ENCODE data around the gene PLSCR2.
A peak's percentile ranks its signal among the peaks of the same experiment; 100 is the strongest.
"Not testable (repeated sequence)": the region's sequence is repeated elsewhere in the genome, so short reads cannot be mapped to it uniquely, and the experiment has no call there.

Gene PLSCR2
- 0.04 to 0.48 reads per million in 2 experiments for total RNA-seq

GRCh38 chr3:146469150-146470017 lies at the start of gene PLSCR2:
PLSCR2 (minus strand) TSS chr3:146469561; CDS start chr3:146459904, 9,657 bp downstream.
- DNase-seq (ENCODE audit: low read depth): peak; percentile 58

- no peak for DNase-seq (ENCODE audit: low read depth)
Measured at GRCh38 chr3:146517684-146518435, 48.5 kb upstream of the PLSCR2 start.

- no peak for DNase-seq (ENCODE audit: low read depth)
Measured at GRCh38 chr3:146513386-146514051, 44.2 kb upstream of the PLSCR2 start.

GRCh38 chr3:146511402-146512134 lies 42.2 kb upstream of the PLSCR2 start:
- no peak for DNase-seq (ENCODE audit: low read depth)

- no peak for DNase-seq (ENCODE audit: low read depth)
Measured at GRCh38 chr3:146507331-146508120, 38.2 kb upstream of the PLSCR2 start.

- DNase-seq (ENCODE audit: low read depth): no peak
Measured at GRCh38 chr3:146505516-146505915, 36.2 kb upstream of the PLSCR2 start.

GRCh38 chr3:146504498-146505197 lies 35.3 kb upstream of the PLSCR2 start:
- DNase-seq (ENCODE audit: low read depth): no peak

GRCh38 chr3:146503461-146504202 lies 34.3 kb upstream of the PLSCR2 start:
- no peak for DNase-seq (ENCODE audit: low read depth)

GRCh38 chr3:146502887-146503460 lies 33.6 kb upstream of the PLSCR2 start:
- DNase-seq (ENCODE audit: low read depth): no peak

- DNase-seq (ENCODE audit: low read depth): no peak
Measured at GRCh38 chr3:146501752-146502151, 32.4 kb upstream of the PLSCR2 start.

- no peak for DNase-seq (ENCODE audit: low read depth)
Measured at GRCh38 chr3:146499701-146500100, 30.3 kb upstream of the PLSCR2 start.

- DNase-seq (ENCODE audit: low read depth): no peak
Measured at GRCh38 chr3:146498002-146498736, 28.8 kb upstream of the PLSCR2 start.

GRCh38 chr3:146497145-146497843 lies 27.9 kb upstream of the PLSCR2 start:
- not testable (repeated sequence) for DNase-seq (ENCODE audit: low read depth)

- DNase-seq (ENCODE audit: low read depth): no peak
Measured at GRCh38 chr3:146496726-146497125, 27.4 kb upstream of the PLSCR2 start.

GRCh38 chr3:146496251-146496650 lies 26.9 kb upstream of the PLSCR2 start:
- DNase-seq (ENCODE audit: low read depth): no peak

GRCh38 chr3:146493761-146494160 lies 24.4 kb upstream of the PLSCR2 start:
- no peak for DNase-seq (ENCODE audit: low read depth)

- DNase-seq (ENCODE audit: low read depth): no peak
Measured at GRCh38 chr3:146493221-146493620, 23.9 kb upstream of the PLSCR2 start.

GRCh38 chr3:146491303-146491702 lies 21.9 kb upstream of the PLSCR2 start:
- DNase-seq (ENCODE audit: low read depth): no peak
